GM23338 (cell line): ENCODE results near the gene SLC9A8. TPM values are rescaled to one million over a fixed set of nuclear protein-coding genes. Genes with fewer than 3 reads are reported as not detected.

ENCODE experiments used
- ATAC-seq: fragments of 200-7000 bp; cut with Tn5 transposase; 3 replicates; pipeline ENCODE4 v1.9.1; 2020
- DNase-seq: peaks from one replicate; pipeline ENCODE4 v3.0.0-alpha.2; 2015; ENCODE audit warnings: low spot score
- H2AFZ ChIP-seq: fragments of 200-600 bp; sonication (generic); 2 replicates; pipeline ENCODE4 v1.8.0; 2016; ENCODE audit warnings: antibody characterized with exemption, mild to moderate bottlenecking, moderate library complexity
- H3F3A ChIP-seq: fragments of 200-600 bp; sonication (generic); replicated peaks from 2 replicates; pipeline ENCODE4 v1.8.0; 2017; ENCODE audit warnings: antibody characterized with exemption, mixed run types, low read depth
- H3K27ac ChIP-seq: fragments of 200-600 bp; sonication (generic); 2 replicates; pipeline ENCODE4 v1.6.1; 2016; ENCODE audit warnings: low read depth
- H3K27me3 ChIP-seq: fragments of 200-600 bp; sonication (generic); 2 replicates; pipeline ENCODE4 v1.8.0; 2016; ENCODE audit warnings: mild to moderate bottlenecking, mixed run types, moderate library complexity; ENCODE audit not compliant: insufficient read depth
- H3K36me3 ChIP-seq: fragments of 200-600 bp; sonication (generic); 2 replicates; pipeline ENCODE4 v1.8.0; 2016; ENCODE audit warnings: mild to moderate bottlenecking; ENCODE audit not compliant: insufficient read depth
- H3K4me1 ChIP-seq: fragments of 200-600 bp; sonication (generic); 2 replicates; pipeline ENCODE4 v1.8.0; 2016; ENCODE audit warnings: mild to moderate bottlenecking, moderate library complexity; ENCODE audit not compliant: insufficient read depth
- H3K4me2 ChIP-seq: fragments of 200-600 bp; sonication (generic); 2 replicates; pipeline ENCODE4 v1.7.1; 2017; ENCODE audit warnings: mixed run types
- H3K4me3 ChIP-seq: fragments of 200-600 bp; sonication (generic); 2 replicates; pipeline ENCODE4 v1.6.1; 2016; ENCODE audit warnings: mixed run types
- H3K79me2 ChIP-seq: fragments of 200-600 bp; sonication (generic); replicated peaks from 2 replicates; pipeline ENCODE4 v1.8.0; 2017; ENCODE audit warnings: mild to moderate bottlenecking; ENCODE audit not compliant: insufficient read depth
- H3K9me2 ChIP-seq: fragments of 200-600 bp; sonication (generic); 2 replicates; pipeline ENCODE4 v1.8.0; 2017; ENCODE audit not compliant: insufficient read depth
- H4K20me1 ChIP-seq: fragments of 200-600 bp; sonication (generic); replicated peaks from 2 replicates; pipeline ENCODE4 v1.8.0; 2017; ENCODE audit warnings: mild to moderate bottlenecking; ENCODE audit not compliant: insufficient read depth
- H3K27ac Mint-ChIP-seq: 2 replicates; pipeline ENCODE4 v1.8.0; 2020; ENCODE audit warnings: inconsistent platforms, mild to moderate bottlenecking, moderate library complexity, mixed read lengths
- H3K27me3 Mint-ChIP-seq: 3 replicates; pipeline ENCODE4 v1.8.0; 2022; ENCODE audit warnings: low read depth, mild to moderate bottlenecking, moderate library complexity, mixed read lengths, inconsistent platforms; ENCODE audit not compliant: insufficient read depth, poor library complexity
- H3K36me3 Mint-ChIP-seq: 3 replicates; pipeline ENCODE4 v1.8.0; 2021; ENCODE audit warnings: low read depth, mild to moderate bottlenecking, inconsistent platforms, moderate library complexity, mixed read lengths
- H3K4me1 Mint-ChIP-seq: 3 replicates; pipeline ENCODE4 v1.8.0; 2020; ENCODE audit warnings: mild to moderate bottlenecking, inconsistent platforms, mixed read lengths
- H3K4me3 Mint-ChIP-seq: 3 replicates; pipeline ENCODE4 v1.8.0; 2021; ENCODE audit warnings: moderate library complexity, mild to moderate bottlenecking, inconsistent platforms, mixed read lengths
- H3K9me3 Mint-ChIP-seq: 3 replicates; pipeline ENCODE4 v1.8.0; 2020; ENCODE audit warnings: moderate library complexity, mild to moderate bottlenecking, inconsistent platforms, mixed read lengths
- CREB1 ChIP-seq: fragments of 250-450 bp; sonication (Bioruptor Pico); IDR thresholded peaks from 2 replicates; pipeline ENCODE4 v1.5.0; 2020; ENCODE audit warnings: low read depth, mild to moderate bottlenecking, moderate library complexity
- NANOG ChIP-seq: IDR thresholded peaks from 2 replicates; pipeline ENCODE4 v1.6.1; 2016; ENCODE audit warnings: antibody characterized with exemption, borderline replicate concordance
- POLR2AphosphoS5 ChIP-seq: IDR thresholded peaks from 2 replicates; pipeline ENCODE4 v1.6.1; 2016; ENCODE audit warnings: antibody characterized with exemption, low read depth
- polyA plus RNA-seq: library from polyadenylated mRNA; unstranded; fragments of >200 nt; fragmentation: Nextera tagmentation; extraction: Ambion mirVana; gene quantifications from 2 replicates; pipeline ENCODE4 v1.2.1, GENCODE V29; 2016
- total RNA-seq: library from RNA; depleted of rRNA; stranded (reverse); fragments of >200 nt; shearing (Covaris generic); gene quantifications from 2 replicates; pipeline ENCODE4 v1.2.3, GENCODE V29; 2014
- TF ChIP-seq, protein P1 (sequence below), 2 experiments: fragments of 200-600 bp in 1 of 2; sonication (generic) in 1 of 2; conservative IDR thresholded peaks; 2 replicates each; pipeline versions ENCODE4 v1.5.1 to v1.6.1; 2016 to 2017; ENCODE audit warnings: antibody characterized with exemption in 2 of 2, low read depth in 2 of 2, mild to moderate bottlenecking in 2 of 2, moderate library complexity in 1 of 2
- TF ChIP-seq, protein P2 (sequence below): IDR thresholded peaks from 2 replicates; pipeline ENCODE4 v1.6.1; 2016; ENCODE audit warnings: antibody characterized with exemption
- TF ChIP-seq, protein P3 (sequence below): fragments of 250-450 bp; sonication (Bioruptor Pico); IDR thresholded peaks from 2 replicates; pipeline ENCODE4 v1.5.0; 2020; ENCODE audit warnings: mild to moderate bottlenecking, moderate library complexity

The SLC9A8 gene
- total and polyA plus RNA-seq, 2 experiments from 2014 or later, result 2.6 to 6.4 TPM

DNA sequence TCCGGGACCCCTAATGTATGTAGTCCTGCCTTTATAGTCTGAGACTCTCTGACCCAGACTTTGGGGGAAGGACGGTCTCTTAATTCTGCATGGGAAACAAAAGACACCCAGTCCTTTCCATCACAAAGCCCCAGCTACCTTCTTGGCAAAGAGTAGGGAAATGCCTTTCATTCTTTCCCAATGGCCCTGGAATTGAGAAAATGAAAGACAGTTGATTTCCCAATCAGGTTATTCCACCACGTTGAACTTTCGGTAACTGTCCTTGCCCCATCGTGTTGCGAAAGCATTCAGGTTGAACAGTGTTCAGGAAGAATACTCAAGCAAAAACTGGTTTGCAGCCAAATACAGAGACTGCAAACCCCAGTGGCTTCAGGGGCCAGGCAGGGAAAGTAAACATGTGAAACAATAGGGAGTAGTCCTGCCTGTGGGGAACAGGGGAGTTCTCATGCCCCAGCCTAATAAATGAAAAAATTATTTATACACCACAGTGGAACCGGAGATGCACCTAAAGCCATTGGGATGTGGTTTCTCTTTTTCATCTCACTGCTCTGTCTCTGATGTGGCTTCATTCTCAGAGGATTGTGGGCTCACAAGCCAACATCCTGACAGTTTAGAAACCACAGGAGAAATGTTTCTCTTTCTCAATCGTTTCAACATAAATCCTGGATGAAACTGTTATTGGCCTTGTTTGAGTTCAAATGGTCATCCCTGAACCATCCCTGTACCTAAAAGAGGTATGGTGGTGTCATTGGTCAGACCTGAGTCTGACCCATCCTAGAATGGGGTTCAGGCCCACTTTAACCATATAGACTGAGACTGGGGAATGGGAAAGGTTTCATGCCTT lies 44.2 kb upstream of the SLC9A8 start:
- H3K9me2 ChIP-seq, result peaks cover 18% of the 10 kb centered on the region
- H2AFZ ChIP-seq, result no peak overlapping the region
- H3K36me3 Mint-ChIP-seq, result peaks cover 17% of the 10 kb centered on the region
- peaks cover 48% of the 10 kb centered on the region for H3K4me1 ChIP-seq
- TF ChIP-seq, protein P1, sequence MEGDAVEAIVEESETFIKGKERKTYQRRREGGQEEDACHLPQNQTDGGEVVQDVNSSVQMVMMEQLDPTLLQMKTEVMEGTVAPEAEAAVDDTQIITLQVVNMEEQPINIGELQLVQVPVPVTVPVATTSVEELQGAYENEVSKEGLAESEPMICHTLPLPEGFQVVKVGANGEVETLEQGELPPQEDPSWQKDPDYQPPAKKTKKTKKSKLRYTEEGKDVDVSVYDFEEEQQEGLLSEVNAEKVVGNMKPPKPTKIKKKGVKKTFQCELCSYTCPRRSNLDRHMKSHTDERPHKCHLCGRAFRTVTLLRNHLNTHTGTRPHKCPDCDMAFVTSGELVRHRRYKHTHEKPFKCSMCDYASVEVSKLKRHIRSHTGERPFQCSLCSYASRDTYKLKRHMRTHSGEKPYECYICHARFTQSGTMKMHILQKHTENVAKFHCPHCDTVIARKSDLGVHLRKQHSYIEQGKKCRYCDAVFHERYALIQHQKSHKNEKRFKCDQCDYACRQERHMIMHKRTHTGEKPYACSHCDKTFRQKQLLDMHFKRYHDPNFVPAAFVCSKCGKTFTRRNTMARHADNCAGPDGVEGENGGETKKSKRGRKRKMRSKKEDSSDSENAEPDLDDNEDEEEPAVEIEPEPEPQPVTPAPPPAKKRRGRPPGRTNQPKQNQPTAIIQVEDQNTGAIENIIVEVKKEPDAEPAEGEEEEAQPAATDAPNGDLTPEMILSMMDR (conservative IDR thresholded peaks at IDR 0.05; ENCODE audit: low read depth in 2 of 2), result no peak
- TF ChIP-seq, protein P2, sequence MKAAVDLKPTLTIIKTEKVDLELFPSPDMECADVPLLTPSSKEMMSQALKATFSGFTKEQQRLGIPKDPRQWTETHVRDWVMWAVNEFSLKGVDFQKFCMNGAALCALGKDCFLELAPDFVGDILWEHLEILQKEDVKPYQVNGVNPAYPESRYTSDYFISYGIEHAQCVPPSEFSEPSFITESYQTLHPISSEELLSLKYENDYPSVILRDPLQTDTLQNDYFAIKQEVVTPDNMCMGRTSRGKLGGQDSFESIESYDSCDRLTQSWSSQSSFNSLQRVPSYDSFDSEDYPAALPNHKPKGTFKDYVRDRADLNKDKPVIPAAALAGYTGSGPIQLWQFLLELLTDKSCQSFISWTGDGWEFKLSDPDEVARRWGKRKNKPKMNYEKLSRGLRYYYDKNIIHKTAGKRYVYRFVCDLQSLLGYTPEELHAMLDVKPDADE, result no peak
- TF ChIP-seq, protein P3, sequence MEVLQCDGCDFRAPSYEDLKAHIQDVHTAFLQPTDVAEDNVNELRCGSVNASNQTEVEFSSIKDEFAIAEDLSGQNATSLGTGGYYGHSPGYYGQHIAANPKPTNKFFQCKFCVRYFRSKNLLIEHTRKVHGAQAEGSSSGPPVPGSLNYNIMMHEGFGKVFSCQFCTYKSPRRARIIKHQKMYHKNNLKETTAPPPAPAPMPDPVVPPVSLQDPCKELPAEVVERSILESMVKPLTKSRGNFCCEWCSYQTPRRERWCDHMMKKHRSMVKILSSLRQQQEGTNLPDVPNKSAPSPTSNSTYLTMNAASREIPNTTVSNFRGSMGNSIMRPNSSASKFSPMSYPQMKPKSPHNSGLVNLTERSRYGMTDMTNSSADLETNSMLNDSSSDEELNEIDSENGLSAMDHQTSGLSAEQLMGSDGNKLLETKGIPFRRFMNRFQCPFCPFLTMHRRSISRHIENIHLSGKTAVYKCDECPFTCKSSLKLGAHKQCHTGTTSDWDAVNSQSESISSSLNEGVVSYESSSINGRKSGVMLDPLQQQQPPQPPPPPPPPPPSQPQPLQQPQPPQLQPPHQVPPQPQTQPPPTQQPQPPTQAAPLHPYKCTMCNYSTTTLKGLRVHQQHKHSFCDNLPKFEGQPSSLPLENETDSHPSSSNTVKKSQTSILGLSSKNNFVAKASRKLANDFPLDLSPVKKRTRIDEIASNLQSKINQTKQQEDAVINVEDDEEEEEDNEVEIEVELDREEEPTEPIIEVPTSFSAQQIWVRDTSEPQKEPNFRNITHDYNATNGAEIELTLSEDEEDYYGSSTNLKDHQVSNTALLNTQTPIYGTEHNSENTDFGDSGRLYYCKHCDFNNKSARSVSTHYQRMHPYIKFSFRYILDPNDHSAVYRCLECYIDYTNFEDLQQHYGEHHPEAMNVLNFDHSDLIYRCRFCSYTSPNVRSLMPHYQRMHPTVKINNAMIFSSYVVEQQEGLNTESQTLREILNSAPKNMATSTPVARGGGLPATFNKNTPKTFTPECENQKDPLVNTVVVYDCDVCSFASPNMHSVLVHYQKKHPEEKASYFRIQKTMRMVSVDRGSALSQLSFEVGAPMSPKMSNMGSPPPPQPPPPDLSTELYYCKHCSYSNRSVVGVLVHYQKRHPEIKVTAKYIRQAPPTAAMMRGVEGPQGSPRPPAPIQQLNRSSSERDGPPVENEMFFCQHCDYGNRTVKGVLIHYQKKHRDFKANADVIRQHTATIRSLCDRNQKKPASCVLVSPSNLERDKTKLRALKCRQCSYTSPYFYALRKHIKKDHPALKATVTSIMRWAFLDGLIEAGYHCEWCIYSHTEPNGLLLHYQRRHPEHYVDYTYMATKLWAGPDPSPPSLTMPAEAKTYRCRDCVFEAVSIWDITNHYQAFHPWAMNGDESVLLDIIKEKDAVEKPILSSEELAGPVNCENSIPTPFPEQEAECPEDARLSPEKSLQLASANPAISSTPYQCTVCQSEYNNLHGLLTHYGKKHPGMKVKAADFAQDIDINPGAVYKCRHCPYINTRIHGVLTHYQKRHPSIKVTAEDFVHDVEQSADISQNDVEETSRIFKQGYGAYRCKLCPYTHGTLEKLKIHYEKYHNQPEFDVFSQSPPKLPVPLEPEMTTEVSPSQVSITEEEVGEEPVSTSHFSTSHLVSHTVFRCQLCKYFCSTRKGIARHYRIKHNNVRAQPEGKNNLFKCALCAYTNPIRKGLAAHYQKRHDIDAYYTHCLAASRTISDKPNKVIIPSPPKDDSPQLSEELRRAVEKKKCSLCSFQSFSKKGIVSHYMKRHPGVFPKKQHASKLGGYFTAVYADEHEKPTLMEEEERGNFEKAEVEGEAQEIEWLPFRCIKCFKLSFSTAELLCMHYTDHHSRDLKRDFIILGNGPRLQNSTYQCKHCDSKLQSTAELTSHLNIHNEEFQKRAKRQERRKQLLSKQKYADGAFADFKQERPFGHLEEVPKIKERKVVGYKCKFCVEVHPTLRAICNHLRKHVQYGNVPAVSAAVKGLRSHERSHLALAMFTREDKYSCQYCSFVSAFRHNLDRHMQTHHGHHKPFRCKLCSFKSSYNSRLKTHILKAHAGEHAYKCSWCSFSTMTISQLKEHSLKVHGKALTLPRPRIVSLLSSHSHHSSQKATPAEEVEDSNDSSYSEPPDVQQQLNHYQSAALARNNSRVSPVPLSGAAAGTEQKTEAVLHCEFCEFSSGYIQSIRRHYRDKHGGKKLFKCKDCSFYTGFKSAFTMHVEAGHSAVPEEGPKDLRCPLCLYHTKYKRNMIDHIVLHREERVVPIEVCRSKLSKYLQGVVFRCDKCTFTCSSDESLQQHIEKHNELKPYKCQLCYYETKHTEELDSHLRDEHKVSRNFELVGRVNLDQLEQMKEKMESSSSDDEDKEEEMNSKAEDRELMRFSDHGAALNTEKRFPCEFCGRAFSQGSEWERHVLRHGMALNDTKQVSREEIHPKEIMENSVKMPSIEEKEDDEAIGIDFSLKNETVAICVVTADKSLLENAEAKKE (CRISPR knock-in tag), result peak; percentile 81; the same call in 1 of the 2 replicates
- TF ChIP-seq NANOG (peak; percentile 94), CREB1 (CRISPR knock-in tag) (0 out of 2 replicates have a peak, but pooled peaks have one; percentile 23), POLR2AphosphoS5 (0 out of 2 replicates have a peak, but pooled peaks have one; percentile 25)
- H3K27ac Mint-ChIP-seq, result peak overlapping the region; percentile 98
- peak overlapping the region; percentile 59; the same call in 2 of the 3 replicates for H3K4me3 Mint-ChIP-seq
- H4K20me1 ChIP-seq, result no peaks in the 10 kb centered on the region
- DNase-seq, result peak; percentile 95
- H3K27me3 ChIP-seq, result no peaks in the 10 kb centered on the region
- peaks cover 15% of the 10 kb centered on the region for H3K9me3 Mint-ChIP-seq
- peak overlapping the region; percentile 94 for H3K27ac ChIP-seq
- H3K4me3 ChIP-seq, result no peak overlapping the region
- peaks cover 5% of the 10 kb centered on the region; the same call in 1 of the 2 replicates for H3F3A ChIP-seq
- peak overlapping the region; percentile 22 for H3K4me2 ChIP-seq
- peaks cover 11% of the 10 kb centered on the region for H3K27me3 Mint-ChIP-seq
- H3K4me1 Mint-ChIP-seq, result peaks cover 46% of the 10 kb centered on the region
- H3K79me2 ChIP-seq, result no peaks in the 10 kb centered on the region
- ATAC-seq, result peak; percentile 95
- no peaks in the 10 kb centered on the region for H3K36me3 ChIP-seq
